Right lung (tissue), 10 donors: ENCODE measurements around the gene PPP5C. TPM values are rescaled to one million over a fixed set of nuclear protein-coding genes. Genes with fewer than 3 reads are reported as not detected.
"Not testable (repeated sequence)": the region's sequence is repeated elsewhere in the genome, so short reads cannot be mapped to it uniquely, and the experiment has no call there.

Source experiments
- DNase-seq, 2 donors: peaks; one replicate each; pipeline ENCODE4 v3.0.0-alpha.2; 2013
- long read RNA-seq, 8 donors: transcript quantifications; one replicate each; lab custom pipeline, GENCODE V29; 2026
- polyA plus RNA-seq, 5 donors: library from polyadenylated mRNA; unstranded; fragments of 120-200 nt; gene quantifications; one replicate each; pipeline versions ENCODE4 v1.2.1 to v1.2.3, GENCODE V29; 2013; ENCODE audit warnings: inconsistent platforms in 1 of 5, low replicate concordance in 1 of 5; ENCODE audit not compliant: insufficient read length in 5 of 5, insufficient read depth in 1 of 5

Gene PPP5C
- polyA plus RNA-seq, result 100 to 1,000 TPM in 4 of 5 donors, 10 to 100 TPM in 1; 95.7 to 107 (median 104) TPM
- long read RNA-seq, donor 1, transcript PPP5C-201 (13 exons, 2,109 nt), result major isoform, 22 of 35 reads
- long read RNA-seq, donor 1, partial matches to known transcripts, result 5 of 35 reads
- long read RNA-seq, donor 1, other reads (novel, unspliced or antisense), result 0 of 35 reads
- long read RNA-seq, donor 2, transcript PPP5C-201 (13 exons, 2,109 nt), result major isoform, 17 of 19 reads
- long read RNA-seq, donor 2, partial matches to known transcripts, result 0 of 19 reads
- long read RNA-seq, donor 2, other reads (novel, unspliced or antisense), result 0 of 19 reads
- long read RNA-seq, donor 3, transcript PPP5C-201 (13 exons, 2,109 nt), result major isoform, 15 of 27 reads
- long read RNA-seq, donor 3, partial matches to known transcripts, result 5 of 27 reads
- long read RNA-seq, donor 3, other reads (novel, unspliced or antisense), result 0 of 27 reads
- long read RNA-seq, donor 4, transcript PPP5C-201 (13 exons, 2,109 nt), result major isoform, 6 of 8 reads
- long read RNA-seq, donor 4, partial matches to known transcripts, result 0 of 8 reads
- long read RNA-seq, donor 4, other reads (novel, unspliced or antisense), result 0 of 8 reads
- long read RNA-seq, donor 5, transcript PPP5C-201 (13 exons, 2,109 nt), result major isoform, 20 of 30 reads
- long read RNA-seq, donor 5, partial matches to known transcripts, result 7 of 30 reads
- long read RNA-seq, donor 5, other reads (novel, unspliced or antisense), result 0 of 30 reads
- long read RNA-seq, donor 6, transcript PPP5C-201 (13 exons, 2,109 nt), result major isoform, 25 of 28 reads
- long read RNA-seq, donor 6, partial matches to known transcripts, result 0 of 28 reads
- long read RNA-seq, donor 6, other reads (novel, unspliced or antisense), result 0 of 28 reads
- long read RNA-seq, donor 7, transcript PPP5C-201 (13 exons, 2,109 nt), result major isoform, 15 of 26 reads
- long read RNA-seq, donor 7, partial matches to known transcripts, result 8 of 26 reads
- long read RNA-seq, donor 7, other reads (novel, unspliced or antisense), result 0 of 26 reads
- long read RNA-seq, donor 8, transcript PPP5C-201 (13 exons, 2,109 nt), result major isoform, 11 of 12 reads
- long read RNA-seq, donor 8, partial matches to known transcripts, result 0 of 12 reads
- long read RNA-seq, donor 8, other reads (novel, unspliced or antisense), result 0 of 12 reads

GRCh38 chr19:46346821-46347571 is at the start of gene PPP5C:
TSS of gene PPP5C (plus strand) at chr19:46347087. CDS start at chr19:46347097, 10 bp downstream.
- DNase-seq, result peak; percentile 93 to 94

- peak; percentile 85 to 90 for DNase-seq
Measured at GRCh38 chr19:46297700-46298478, 49.0 kb upstream of the PPP5C start.

- no peak for DNase-seq
Measured at GRCh38 chr19:46298479-46299003, 48.3 kb upstream of the PPP5C start.

GRCh38 chr19:46299004-46299509 is 47.8 kb upstream of the PPP5C start:
- peak; percentile 99 for DNase-seq

GRCh38 chr19:46299695-46300094 is 47.2 kb upstream of the PPP5C start:
- DNase-seq, result no peak

- DNase-seq, result no peak
Measured at GRCh38 chr19:46303322-46303690, 43.6 kb upstream of the PPP5C start.

GRCh38 chr19:46303691-46304397 is 43.0 kb upstream of the PPP5C start:
- peak in 1 of 2 donors; percentile 42 for DNase-seq

GRCh38 chr19:46306501-46306900 is 40.4 kb upstream of the PPP5C start:
- no peak for DNase-seq

- no peak for DNase-seq
Measured at GRCh38 chr19:46308510-46308909, 38.4 kb upstream of the PPP5C start.

- DNase-seq, result no peak
Measured at GRCh38 chr19:46309056-46309455, 37.8 kb upstream of the PPP5C start.

- DNase-seq, result no peak
Measured at GRCh38 chr19:46311444-46311843, 35.4 kb upstream of the PPP5C start.

- peak in 1 of 2 donors; percentile 46 for DNase-seq
Measured at GRCh38 chr19:46313540-46314469, 33.1 kb upstream of the PPP5C start.

- no peak for DNase-seq
Measured at GRCh38 chr19:46317339-46317738, 29.5 kb upstream of the PPP5C start.

GRCh38 chr19:46319613-46320012 is 27.3 kb upstream of the PPP5C start:
- DNase-seq, result no peak

GRCh38 chr19:46320559-46320958 is 26.3 kb upstream of the PPP5C start:
- no peak for DNase-seq

GRCh38 chr19:46321653-46322052 is 25.2 kb upstream of the PPP5C start:
- DNase-seq, result no peak

GRCh38 chr19:46323227-46323626 is 23.7 kb upstream of the PPP5C start:
- DNase-seq, result not testable (repeated sequence)

GRCh38 chr19:46324277-46324676 is 22.6 kb upstream of the PPP5C start:
- no peak for DNase-seq
